GM12891 (cell line): ENCODE results near the gene DUSP2.

ENCODE experiments used
- POLR2AphosphoS5 ChIP-seq: IDR thresholded peaks from 2 replicates; pipeline ENCODE4 v1.6.1; 2011; ENCODE audit warnings: low read depth, low read length, control low read depth
- TAF1 ChIP-seq: IDR thresholded peaks from 2 replicates; pipeline ENCODE4 v1.6.1; 2011; ENCODE audit warnings: low read depth, low read length, control low read depth

GRCh38 chr2:96115631-96116423 is 29.4 kb downstream of the DUSP2 start:
- TF ChIP-seq TAF1 (no peak), POLR2AphosphoS5 (no peak)
